Activated T-helper 17 cell treated with anti-CD3 and anti-CD28 coated beads, Interleukin-2, amount 50 U/mL, for 72 hours (primary cell): ENCODE results near the gene TRIM61. TPM values are rescaled to one million over a fixed set of nuclear protein-coding genes. Genes with fewer than 3 reads are reported as not detected.
"Not testable (repeated sequence)": the region's sequence is repeated elsewhere in the genome, so short reads cannot be mapped to it uniquely, and the experiment has no call there.

ENCODE experiments used
- ATAC-seq: fragments of 150-1000 bp; cut with Tn5 transposase; replicated peaks from 2 replicates; pipeline ENCODE4 v1.10.0; 2021; ENCODE audit warnings: mild to moderate bottlenecking, moderate library complexity
- H3K27ac Mint-ChIP-seq: one replicate; pipeline ENCODE4 v1.8.0; 2022; ENCODE audit warnings: mixed read lengths
- H3K27me3 Mint-ChIP-seq: one replicate; pipeline ENCODE4 v1.8.0; 2022; ENCODE audit warnings: mixed read lengths
- H3K36me3 Mint-ChIP-seq: one replicate; pipeline ENCODE4 v1.8.0; 2022; ENCODE audit warnings: low read depth, mild to moderate bottlenecking, mixed read lengths
- H3K4me1 Mint-ChIP-seq: one replicate; pipeline ENCODE4 v1.8.0; 2022; ENCODE audit warnings: mixed read lengths
- H3K4me3 Mint-ChIP-seq: one replicate; pipeline ENCODE4 v1.8.0; 2022; ENCODE audit warnings: mild to moderate bottlenecking, mixed read lengths
- H3K9me3 Mint-ChIP-seq: one replicate; pipeline ENCODE4 v1.8.0; 2022; ENCODE audit warnings: mixed read lengths
- total RNA-seq, 2 donors: library from RNA; stranded (reverse); gene quantifications; one replicate each; pipeline ENCODE4 v1.2.3, GENCODE V29; 2022

Gene TRIM61
- 1 to 10 TPM; 1.1 to 1.7 TPM for total RNA-seq

- H3K4me3 Mint-ChIP-seq, result peak within 1 kb of the TSS; percentile 79
- H3K27ac Mint-ChIP-seq, result peak within 1 kb of the TSS; percentile 80
- no peaks in the 10 kb centered on the region for H3K27me3 Mint-ChIP-seq
- H3K4me1 Mint-ChIP-seq, result no peaks in the 10 kb centered on the region
- ATAC-seq, result peak; percentile 84
- H3K9me3 Mint-ChIP-seq, result no peaks in the 10 kb centered on the region
- peaks cover 16% of the 10 kb centered on the region for H3K36me3 Mint-ChIP-seq
Observed at GRCh38 chr4:164977243-164978164, at the start of gene TRIM61. TRIM61 (minus strand) TSS chr4:164977657; CDS start chr4:164970002, 7,655 bp downstream.

GRCh38 chr4:165025782-165026181 is 48.3 kb upstream of the TRIM61 start:
- H3K4me1 Mint-ChIP-seq, H3K36me3 Mint-ChIP-seq, ATAC-seq, H3K27ac Mint-ChIP-seq, H3K27me3 Mint-ChIP-seq, H3K9me3 Mint-ChIP-seq, H3K4me3 Mint-ChIP-seq: not testable (repeated sequence)

- H3K27me3 Mint-ChIP-seq, ATAC-seq, H3K4me3 Mint-ChIP-seq, H3K4me1 Mint-ChIP-seq, H3K27ac Mint-ChIP-seq, H3K36me3 Mint-ChIP-seq, H3K9me3 Mint-ChIP-seq: not testable (repeated sequence)
Observed at GRCh38 chr4:165019995-165020394, 42.5 kb upstream of the TRIM61 start.

- H3K27ac Mint-ChIP-seq, result no peak overlapping the region
- H3K4me1 Mint-ChIP-seq, result no peaks in the 10 kb centered on the region
- peaks cover 10% of the 10 kb centered on the region for H3K27me3 Mint-ChIP-seq
- H3K9me3 Mint-ChIP-seq, result no peaks in the 10 kb centered on the region
- ATAC-seq, result peak; percentile 16
- no peak overlapping the region for H3K4me3 Mint-ChIP-seq
- no peaks in the 10 kb centered on the region for H3K36me3 Mint-ChIP-seq
Observed at GRCh38 chr4:165016971-165017370, 39.5 kb upstream of the TRIM61 start.

- no peak for ATAC-seq
- Mint-ChIP-seq H3K4me1 (peaks cover 6% of the 10 kb centered on the region), H3K4me3 (no peak overlapping the region), H3K27me3 (peaks cover 20% of the 10 kb centered on the region), H3K36me3 (no peaks in the 10 kb centered on the region), H3K27ac (no peak overlapping the region), H3K9me3 (no peaks in the 10 kb centered on the region)
Observed at GRCh38 chr4:165013691-165014090, 36.2 kb upstream of the TRIM61 start.

GRCh38 chr4:165011403-165011802 is 33.9 kb upstream of the TRIM61 start:
- Mint-ChIP-seq H3K4me3 (no peak overlapping the region), H3K27me3 (peaks cover 25% of the 10 kb centered on the region), H3K4me1 (peaks cover 6% of the 10 kb centered on the region), H3K27ac (no peak overlapping the region), H3K36me3 (no peaks in the 10 kb centered on the region), H3K9me3 (no peaks in the 10 kb centered on the region)
- no peak for ATAC-seq

GRCh38 chr4:165010991-165011390 is 33.5 kb upstream of the TRIM61 start:
- Mint-ChIP-seq H3K27me3 (peaks cover 29% of the 10 kb centered on the region), H3K27ac (no peak overlapping the region), H3K4me1 (peaks cover 6% of the 10 kb centered on the region), H3K36me3 (no peaks in the 10 kb centered on the region), H3K9me3 (no peaks in the 10 kb centered on the region), H3K4me3 (no peak overlapping the region)
- no peak for ATAC-seq

- H3K27ac Mint-ChIP-seq, result no peak overlapping the region
- no peaks in the 10 kb centered on the region for H3K36me3 Mint-ChIP-seq
- ATAC-seq, result no peak
- H3K27me3 Mint-ChIP-seq, result peaks cover 30% of the 10 kb centered on the region
- peaks cover 6% of the 10 kb centered on the region for H3K4me1 Mint-ChIP-seq
- H3K9me3 Mint-ChIP-seq, result no peaks in the 10 kb centered on the region
- no peak overlapping the region for H3K4me3 Mint-ChIP-seq
Observed at GRCh38 chr4:165010487-165010886, 33.0 kb upstream of the TRIM61 start.

- no peaks in the 10 kb centered on the region for H3K36me3 Mint-ChIP-seq
- H3K4me3 Mint-ChIP-seq, result no peak overlapping the region
- H3K27me3 Mint-ChIP-seq, result peaks cover 29% of the 10 kb centered on the region
- ATAC-seq, result peak; percentile 93
- H3K27ac Mint-ChIP-seq, result peak overlapping the region; percentile 44
- no peaks in the 10 kb centered on the region for H3K9me3 Mint-ChIP-seq
- H3K4me1 Mint-ChIP-seq, result peaks cover 6% of the 10 kb centered on the region
Observed at GRCh38 chr4:165009493-165010227, 32.2 kb upstream of the TRIM61 start.

- H3K27me3 Mint-ChIP-seq, result peaks cover 23% of the 10 kb centered on the region
Observed at GRCh38 chr4:165006886-165007285, 29.4 kb upstream of the TRIM61 start.

GRCh38 chr4:165006456-165006855 is 29.0 kb upstream of the TRIM61 start:
- Mint-ChIP-seq H3K9me3 (no peaks in the 10 kb centered on the region), H3K36me3 (no peaks in the 10 kb centered on the region), H3K4me1 (peaks cover 6% of the 10 kb centered on the region), H3K4me3 (no peak overlapping the region), H3K27me3 (peaks cover 25% of the 10 kb centered on the region), H3K27ac (no peak overlapping the region)
- no peak for ATAC-seq

More at GRCh38 chr4:165006886-165007285, 29.4 kb upstream of the TRIM61 start:
- Mint-ChIP-seq H3K27ac (no peak overlapping the region), H3K9me3 (no peaks in the 10 kb centered on the region), H3K36me3 (no peaks in the 10 kb centered on the region), H3K4me3 (no peak overlapping the region), H3K4me1 (peaks cover 6% of the 10 kb centered on the region)
- no peak for ATAC-seq

GRCh38 chr4:165005352-165005925 is 28.0 kb upstream of the TRIM61 start:
- ATAC-seq, result no peak
- Mint-ChIP-seq H3K9me3 (no peaks in the 10 kb centered on the region), H3K4me3 (no peak overlapping the region), H3K27me3 (peaks cover 24% of the 10 kb centered on the region), H3K36me3 (no peaks in the 10 kb centered on the region), H3K27ac (no peak overlapping the region), H3K4me1 (peaks cover 6% of the 10 kb centered on the region)

GRCh38 chr4:165001957-165002356 is 24.5 kb upstream of the TRIM61 start:
- not testable (repeated sequence) for H3K4me1 Mint-ChIP-seq, H3K27ac Mint-ChIP-seq, H3K4me3 Mint-ChIP-seq, H3K9me3 Mint-ChIP-seq, ATAC-seq, H3K36me3 Mint-ChIP-seq
- peaks cover 27% of the 10 kb centered on the region for H3K27me3 Mint-ChIP-seq

GRCh38 chr4:164998526-164999080 is 21.1 kb upstream of the TRIM61 start:
- H3K27ac Mint-ChIP-seq, ATAC-seq, H3K9me3 Mint-ChIP-seq, H3K36me3 Mint-ChIP-seq, H3K4me3 Mint-ChIP-seq, H3K4me1 Mint-ChIP-seq: not testable (repeated sequence)
- H3K27me3 Mint-ChIP-seq, result peaks cover 20% of the 10 kb centered on the region
